ENCODE results near the gene HRH3.
A peak's percentile ranks its signal among the peaks of the same experiment; 100 is the strongest.

HRH3 gene

DNA sequence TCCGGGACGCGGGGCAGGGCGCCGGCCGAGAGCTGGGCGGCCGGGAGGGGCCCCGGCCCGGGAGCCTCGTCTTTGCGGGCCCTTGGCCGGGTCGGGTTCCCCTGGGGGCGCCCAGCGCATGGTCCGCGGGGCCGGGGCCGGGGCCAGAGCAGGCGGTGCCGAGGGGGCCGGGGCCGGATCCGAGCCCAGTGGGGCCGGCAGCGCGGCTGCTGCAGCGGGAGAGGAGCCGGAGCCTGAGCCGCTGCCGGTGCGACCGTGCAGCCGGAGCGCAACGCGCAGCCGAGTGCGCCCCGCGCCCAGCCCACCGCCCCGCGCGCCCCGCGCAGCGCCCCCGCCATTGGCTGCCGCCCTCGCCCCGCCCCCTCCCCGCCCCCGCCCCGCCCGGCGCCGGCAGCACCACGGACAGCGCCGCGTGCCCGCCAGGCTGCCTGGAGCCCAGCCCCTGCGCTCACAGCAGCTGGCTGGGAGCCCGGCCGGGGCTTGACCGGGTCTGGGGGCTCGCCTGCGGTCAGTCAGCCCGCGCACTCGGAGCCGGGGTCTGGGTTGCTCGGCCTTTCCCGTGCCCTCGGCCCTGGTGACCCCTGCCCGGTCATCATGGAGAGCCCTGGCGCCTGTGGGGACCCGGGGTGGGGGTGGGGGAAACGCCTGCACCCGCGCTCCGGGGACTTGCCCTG, at the start of gene HRH3:
HRH3 (minus strand) TSS at position 287 of the 674 bp plus-strand sequence. CDS start 308 bp downstream, outside the sequence.
- peak; percentile 23 to 32 for DNase-seq

DNA sequence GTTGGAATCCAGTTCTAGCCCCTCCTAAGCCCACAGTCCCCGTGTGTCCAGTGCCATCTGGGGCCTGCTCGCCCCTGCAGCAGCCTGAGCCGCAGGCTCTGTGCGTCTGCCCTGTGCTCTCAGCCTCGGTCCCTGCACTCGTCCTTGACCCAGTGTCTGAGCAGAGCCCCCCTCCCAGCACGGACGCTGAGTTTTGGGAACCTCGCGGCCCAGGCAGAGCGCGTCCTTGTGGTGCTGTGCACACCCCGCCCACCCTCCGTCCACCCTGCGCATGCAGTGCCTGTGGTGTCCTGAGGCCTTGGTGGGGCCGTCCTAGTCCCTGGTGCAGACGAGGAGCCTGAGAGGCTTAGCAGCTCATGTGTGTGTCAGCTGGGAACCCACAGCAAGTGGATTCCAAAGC, 49.8 kb upstream of the HRH3 start:
- DNase-seq, result no peak

DNA sequence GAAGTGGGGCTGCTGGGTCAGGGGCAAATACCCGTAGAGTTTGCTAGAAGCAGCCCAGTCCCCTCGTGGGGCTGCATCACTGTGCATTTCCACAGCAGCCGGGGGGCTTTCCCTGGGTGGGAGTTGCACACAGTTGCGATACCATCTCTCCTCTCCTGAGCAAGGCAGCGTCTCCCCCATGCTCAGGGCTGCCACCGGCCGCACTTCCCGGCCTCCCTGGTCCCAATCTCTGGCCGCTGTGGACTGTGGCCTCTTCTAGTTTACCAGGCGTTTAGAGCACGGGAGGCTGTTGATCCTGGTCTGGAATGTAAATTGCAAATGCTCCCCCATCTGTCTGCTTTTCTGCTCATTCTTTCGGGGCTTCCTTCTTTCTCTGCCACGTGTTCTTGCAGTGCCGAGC, 49.3 kb upstream of the HRH3 start:
- DNase-seq, result no peak

DNA sequence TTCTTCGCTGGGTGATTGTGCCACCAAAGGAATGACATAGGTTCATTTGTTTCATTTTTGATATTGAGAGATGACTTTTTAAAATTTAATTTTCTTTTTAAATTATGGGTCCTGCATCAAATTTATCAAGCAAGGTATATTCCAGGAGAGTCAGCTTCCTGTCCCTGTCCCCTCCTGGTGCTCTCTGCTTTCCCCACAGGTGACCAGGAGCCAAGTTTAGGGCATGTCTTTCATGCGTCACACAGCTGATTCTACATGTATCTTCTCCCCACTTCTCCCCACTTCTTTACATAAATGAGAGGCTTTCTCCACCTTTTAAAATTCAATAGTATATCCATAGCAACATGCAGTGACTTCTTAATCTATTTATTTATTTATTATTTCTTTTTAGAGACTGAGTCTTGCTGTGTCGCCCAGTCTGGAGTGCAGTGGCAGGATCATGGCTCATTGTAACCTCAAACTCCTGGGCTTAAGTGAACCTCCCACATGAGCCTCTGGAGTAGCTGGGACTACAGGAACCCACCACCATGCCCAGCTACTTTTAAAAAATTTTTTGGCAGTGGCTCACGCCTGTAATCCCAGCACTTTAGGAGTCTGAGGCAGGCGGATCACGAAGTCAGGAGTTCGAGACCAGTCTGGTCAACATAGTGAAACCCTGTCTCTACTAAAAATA, 48.3 kb upstream of the HRH3 start:
- no peak for DNase-seq

DNA sequence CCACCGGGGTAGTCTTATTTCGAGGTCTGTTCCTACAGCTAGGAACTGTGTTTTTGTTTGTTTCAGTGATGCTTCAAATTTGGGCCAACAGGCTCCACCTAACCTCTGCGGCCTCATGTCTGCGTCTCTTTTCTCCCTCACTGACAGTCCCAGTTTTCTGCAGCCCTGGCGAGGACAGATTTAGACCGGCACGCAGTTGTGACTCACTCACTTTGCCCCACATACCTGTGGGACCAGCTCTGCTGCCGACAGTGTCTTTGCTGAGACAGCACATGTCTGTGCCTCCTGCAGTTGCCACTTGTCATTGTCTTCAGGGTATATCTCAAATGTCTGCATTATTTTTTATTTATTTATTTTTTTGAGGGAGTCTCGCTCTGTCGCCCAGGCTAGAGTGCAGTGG, 47.5 kb upstream of the HRH3 start:
- DNase-seq, result no peak

DNA sequence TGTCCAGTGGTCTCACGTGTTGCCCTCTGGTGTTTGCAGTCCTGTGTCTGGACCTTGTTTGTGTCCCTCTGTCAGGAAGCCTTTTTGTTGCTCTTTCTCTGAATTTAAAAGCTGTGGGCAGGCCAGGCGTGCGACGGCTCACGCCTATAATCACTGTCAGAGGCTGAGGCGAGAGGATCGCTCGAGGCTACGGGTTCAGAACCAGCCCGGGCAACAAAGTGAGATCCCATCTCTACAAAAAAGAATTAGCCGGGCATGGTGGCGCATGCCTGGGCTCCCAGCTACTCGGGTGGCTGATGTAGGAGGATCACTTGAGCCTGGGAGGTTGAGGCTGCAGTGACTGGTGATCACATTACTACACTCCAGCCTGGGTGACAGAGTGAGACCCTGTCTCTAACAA, 46.8 kb upstream of the HRH3 start:
- no peak for DNase-seq

DNA sequence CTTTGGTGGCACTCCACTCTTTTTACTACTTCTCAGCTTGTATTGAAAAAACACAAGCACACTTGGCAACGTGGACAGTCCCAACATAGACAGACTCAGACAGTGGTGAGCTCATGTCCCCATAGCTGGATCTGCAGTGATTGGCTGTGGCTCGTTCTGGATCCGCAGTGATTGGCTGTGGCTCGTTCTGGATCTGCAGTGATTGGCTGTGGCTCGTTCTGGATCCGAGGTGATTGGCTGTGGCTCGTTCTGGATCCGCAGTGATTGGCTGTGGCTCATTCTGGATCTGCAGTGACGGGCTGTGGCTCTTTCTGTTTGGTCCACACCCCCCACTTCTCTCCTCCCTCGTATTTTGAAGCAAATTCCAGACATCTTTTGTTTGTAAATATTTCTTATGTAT, 46.3 kb upstream of the HRH3 start:
- DNase-seq, result no peak

DNA sequence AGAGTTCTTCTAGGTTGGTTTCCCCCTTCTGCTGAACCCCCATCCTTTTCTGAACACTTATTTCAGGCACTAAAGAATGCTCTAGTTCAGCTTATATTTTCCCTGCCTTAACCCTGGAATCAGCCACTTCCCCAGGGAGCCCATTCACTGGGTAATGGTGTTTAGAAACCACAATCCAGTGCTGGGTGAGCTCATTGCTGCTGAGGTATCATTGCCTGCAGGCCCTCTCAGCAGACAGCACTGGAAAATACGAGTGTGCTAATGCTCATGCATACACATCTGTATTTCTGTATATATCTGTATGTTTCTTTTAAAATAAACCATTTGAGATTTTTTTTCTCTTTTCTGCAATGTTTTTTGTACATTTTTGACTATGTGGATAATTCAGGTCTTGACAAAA, 45.3 kb upstream of the HRH3 start:
- no peak for DNase-seq

DNA sequence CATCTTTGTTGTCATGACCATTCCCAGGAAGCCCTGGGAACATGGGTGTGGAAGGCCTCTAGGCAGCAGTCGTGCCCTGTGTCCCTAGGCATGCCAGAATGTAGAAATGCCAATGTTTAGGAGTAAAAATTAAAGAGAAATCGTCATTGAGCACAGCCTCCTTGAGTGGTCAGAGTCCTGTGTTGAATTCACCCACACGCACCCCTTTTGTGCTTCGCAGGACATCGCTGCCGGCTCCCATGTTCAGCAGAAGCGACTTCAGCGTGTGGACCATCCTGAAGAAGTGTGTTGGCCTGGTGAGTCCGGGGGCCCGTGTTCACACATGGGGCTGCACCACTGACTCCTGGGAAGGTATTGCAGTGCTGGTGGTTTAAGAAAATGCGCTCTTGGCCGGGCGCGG, 43.3 kb upstream of the HRH3 start:
- DNase-seq, result no peak

DNA sequence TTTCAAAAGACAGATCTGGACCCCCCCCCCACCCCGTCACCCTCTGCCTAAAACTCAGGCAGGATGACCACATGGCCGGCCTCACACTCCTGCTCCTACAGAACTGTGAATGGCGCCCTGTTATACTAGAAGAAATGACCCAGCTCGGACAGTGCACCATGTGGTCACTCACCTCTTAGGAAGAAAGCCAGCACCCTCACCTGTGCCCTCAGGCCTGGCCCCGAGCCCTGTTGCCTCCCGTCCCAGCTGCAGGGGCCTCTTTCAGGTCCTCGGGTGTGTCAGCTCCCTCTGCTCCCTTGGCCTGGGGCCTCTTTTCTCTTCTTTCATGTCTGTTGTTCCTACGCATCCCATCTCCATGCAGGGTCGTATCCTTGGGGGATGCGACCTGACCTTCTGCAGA, 42.0 kb upstream of the HRH3 start:
- DNase-seq, result no peak

DNA sequence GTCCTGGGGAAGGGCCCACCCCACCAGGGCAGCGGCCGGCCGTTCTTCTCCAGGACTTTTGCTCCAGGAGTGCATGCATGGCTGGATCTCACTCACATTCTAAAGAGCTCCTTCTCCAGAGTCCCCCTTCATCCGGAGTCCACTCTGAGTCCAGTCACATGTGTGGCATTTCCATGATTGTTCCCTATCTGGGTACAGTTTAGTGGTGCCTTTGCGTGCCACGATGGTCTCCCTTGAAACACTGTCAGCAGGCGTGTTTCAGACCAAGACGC, 39.2 kb upstream of the HRH3 start:
- no peak for DNase-seq

DNA sequence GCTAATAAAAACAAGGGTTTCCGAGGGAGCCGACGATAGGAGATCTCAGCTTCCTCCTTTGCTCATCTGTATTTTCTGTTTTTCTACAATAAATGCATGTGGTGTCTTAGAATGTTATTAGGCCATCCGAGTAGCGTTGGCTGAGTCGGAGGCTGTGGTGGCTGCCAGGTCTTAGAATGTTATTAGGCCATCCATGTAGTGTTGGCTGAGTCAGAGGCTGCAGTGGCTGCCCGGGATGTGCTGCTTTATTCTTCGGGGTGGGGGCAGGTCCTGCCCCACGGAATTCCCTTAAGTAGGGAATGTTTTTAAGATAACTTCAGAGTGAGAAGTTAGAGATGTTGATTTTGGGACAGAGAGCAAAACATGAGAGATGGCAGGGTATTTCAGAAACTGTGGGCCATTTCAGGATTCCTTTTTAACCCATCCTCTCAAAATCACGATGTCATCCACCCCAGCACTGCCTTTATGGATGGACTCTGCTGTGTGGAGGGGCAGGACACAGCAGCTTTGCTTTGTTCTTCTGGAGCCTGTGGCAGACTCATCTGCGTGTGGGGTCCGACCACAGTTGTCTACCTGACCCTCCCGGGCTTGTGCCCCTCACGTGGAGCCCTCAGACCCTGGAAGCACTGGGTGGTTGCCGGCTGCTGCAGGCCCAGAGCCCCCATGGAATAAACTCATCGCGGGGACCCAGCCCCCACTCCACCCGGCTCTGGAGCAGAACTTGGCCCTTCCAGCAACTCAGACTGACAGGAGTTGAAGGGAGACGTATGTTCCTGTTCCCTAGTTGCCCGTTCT, 38.6 kb upstream of the HRH3 start:
- DNase-seq, result no peak

DNA sequence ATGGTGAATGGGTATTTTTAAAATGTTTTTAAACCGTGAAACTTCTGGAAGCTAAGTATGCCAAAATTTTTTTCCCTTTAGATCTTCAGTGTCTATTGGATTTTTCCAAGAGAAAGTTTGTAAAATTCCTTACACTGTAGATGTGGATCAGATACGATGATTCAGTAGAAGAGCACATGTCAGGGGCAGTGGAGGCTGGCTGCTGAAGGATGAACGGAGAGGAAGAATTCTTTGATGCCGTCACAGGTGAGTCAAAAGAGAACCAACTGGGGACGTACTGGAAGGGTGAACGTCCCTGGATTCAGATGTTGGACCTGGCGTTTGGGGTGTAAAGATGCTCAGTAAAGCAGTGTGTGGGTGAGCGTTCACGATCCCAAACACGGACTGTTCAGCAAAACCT, 35.9 kb upstream of the HRH3 start:
- no peak for DNase-seq

DNA sequence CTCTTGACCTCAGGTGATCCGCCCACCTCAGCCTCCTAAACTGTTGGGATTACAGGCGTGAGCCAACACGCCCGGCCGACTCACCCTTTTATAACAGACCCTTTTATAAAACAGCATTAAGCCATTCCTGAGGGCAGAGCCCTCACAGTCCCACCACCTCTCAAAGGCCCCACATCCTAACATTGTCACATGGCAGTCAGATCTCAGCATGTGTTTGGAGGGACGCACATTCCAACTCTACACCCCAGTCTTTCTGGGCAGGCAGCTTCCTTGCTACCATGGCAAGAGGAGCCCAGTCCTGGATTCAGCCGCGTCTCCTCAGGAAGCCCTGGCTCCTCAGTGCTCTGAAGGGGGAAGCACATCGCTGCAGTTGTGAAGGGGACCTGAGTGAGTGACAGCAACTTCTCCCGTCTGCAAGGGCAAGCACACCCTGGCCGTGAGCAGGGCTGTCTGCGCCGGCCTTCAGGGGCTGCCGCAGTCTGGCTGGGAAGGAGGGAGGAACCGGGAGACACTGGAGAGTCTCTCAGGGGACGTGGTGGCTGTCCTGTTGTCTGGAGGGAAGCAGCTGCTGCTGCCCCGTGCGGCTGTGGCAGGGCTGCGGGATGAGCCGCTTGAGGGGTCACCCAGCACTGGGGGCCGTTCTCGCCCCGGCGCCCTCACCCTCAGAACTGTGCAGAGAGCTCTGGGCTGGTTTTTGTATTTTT, 34.1 kb upstream of the HRH3 start:
- DNase-seq, result no peak

DNA sequence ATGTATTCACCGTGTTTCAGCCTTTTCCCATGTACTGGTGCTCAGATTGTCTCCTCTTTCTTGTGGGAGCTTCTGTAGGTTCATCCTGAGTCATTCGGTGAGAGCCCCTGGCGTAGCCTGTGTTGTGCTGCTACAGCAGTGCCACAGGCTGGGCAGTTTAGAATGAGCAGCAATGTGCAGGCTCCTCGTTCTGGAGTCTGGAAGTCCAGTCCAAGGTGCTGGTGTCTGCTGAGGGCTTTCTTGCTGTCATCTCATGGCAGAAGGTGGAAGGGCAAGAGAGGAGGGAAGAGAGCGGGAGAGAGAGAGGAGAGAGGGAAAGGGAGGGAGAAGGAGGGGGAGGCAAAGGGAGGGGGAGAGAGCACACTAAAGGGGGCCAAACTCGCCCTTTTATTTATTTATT, 33.3 kb upstream of the HRH3 start:
- DNase-seq, result no peak

DNA sequence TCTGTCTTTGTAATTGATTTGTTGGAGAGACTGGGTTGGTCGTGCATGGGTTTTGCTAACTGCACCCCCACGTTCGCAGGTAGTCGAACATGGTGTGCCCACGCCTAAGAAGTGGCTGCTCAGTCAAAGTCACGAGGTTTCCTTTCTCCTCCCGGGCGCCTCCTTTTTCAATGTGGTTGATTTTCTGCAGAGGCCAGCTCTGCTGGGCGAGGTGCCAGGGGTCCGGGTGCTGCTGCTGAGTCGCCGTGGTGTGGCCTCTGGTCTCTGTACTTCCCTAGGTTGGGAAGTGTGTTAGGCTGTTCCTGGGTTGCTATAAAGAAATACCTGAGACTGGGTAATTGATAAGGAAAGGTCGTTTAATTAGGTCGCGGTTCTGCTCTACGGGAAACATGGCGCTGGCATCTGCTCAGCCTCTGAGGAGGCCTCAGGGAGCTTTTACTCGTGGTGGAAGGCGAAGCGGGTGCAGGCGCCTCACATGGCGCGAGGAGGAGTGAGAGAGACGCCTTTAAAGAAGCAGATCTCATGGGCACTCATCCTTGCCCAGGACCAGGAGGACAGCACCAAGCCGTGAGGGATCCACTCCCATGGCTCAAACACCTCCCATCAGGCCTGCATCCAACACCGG, 32.4 kb upstream of the HRH3 start:
- DNase-seq, result no peak

DNA sequence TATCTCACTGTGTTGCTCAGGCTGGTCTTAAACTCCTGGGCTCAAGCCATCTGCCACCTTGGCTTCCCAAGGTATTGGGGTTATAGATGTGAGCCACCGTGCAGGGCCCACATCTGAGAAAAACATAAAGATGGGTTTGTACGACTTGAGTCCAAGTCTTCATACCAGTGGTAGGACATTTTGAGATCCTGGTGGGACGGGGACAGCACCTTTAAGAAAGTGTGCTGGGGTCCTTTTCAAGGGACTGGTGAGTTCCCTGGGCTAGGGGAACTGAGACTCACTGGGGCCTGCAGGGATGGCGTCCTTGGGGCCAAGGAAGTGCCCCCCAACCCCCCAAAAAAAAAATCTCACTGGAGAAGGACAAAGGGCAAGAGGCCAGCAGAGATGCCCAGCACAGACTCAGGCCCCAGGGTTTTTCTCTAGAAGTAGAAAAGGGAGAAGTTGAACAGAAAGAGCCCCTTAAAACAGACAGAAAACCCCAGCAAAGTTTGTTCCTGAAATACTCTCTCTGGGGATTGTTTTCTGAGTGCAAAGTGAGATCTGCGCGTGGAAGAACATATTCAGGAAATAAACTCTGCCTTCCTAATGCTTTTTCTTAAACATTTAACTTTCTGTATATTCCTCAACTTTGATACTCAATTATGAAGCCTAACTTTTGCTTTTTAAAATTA, 28.9 kb upstream of the HRH3 start:
- DNase-seq, result no peak

DNA sequence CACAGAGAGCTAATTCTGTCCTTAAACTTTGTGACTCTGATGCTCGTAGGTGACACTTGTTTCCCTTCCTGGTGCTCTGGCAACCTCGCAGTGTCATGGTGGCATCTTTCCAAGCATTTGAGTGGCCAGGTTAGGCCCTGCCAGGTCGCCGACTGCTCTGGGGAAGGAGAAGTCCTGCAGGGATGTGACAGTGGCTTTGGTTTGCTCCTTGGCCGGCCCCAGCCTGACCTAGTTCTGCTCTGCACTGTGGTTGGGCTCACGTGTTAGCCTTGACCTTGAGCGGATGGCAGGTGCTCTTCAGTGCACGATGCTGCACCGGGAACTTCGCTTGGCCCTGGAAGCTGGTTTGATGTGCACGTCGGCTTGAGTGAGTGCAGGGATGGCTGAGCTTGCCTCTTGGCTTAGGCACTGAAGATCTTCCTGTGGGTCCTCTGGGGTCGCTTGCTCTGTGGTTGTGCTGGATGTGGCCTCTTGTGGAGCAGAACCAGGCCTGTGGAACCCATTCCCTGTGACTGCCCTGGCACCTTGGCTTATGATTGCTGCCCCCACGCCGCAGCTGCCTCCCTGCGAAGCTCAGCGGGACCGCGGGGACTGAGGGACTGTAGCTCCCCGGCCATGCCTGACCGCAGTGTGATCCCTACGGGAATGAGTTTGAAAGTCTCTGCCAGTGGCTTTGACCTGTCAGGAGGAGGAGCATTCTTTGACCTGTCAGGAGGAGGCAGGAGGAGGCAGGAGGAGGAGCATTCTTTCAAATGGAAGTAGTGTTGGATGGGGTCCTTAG, 27.0 kb upstream of the HRH3 start:
- DNase-seq, result no peak

DNA sequence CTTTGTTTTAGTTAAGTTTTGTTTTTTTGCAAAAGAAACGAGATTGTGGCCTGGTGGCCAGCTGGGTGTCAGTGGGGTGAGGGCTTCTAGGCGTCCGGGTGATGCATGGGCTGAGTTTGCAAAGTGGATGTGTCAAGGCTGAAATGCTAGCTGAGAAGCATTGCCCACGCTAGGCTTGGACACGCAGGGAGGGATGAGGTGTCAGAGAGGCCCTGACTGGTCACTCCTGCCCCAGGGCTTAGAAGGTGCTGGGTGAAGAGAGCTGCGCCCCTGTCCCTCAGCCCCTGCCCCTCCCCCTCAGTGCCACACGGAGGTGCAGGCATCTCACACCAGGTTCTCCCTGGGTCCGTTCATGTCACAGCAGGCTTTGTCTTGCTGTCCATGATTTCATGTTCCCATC, 26.4 kb upstream of the HRH3 start:
- no peak for DNase-seq

DNA sequence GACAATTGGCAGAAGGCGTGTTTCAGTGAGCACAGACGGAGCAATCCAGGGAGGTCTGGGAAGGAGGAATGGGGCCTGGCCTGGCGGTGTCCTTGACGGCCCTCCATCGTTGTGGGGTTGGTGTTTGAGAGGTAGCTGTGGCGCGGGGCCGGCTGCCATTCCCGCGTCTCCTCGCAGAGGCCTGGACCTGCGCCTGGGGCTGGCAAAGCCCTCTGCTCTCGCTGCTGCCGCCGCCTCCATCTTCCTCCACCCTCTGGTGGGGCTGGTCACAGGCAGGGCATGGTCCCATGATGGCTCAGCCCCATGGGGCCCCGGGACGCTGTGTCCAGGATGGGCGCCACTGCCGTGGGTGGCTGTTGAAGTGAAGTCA, 25.8 kb upstream of the HRH3 start:
- no peak for DNase-seq

DNA sequence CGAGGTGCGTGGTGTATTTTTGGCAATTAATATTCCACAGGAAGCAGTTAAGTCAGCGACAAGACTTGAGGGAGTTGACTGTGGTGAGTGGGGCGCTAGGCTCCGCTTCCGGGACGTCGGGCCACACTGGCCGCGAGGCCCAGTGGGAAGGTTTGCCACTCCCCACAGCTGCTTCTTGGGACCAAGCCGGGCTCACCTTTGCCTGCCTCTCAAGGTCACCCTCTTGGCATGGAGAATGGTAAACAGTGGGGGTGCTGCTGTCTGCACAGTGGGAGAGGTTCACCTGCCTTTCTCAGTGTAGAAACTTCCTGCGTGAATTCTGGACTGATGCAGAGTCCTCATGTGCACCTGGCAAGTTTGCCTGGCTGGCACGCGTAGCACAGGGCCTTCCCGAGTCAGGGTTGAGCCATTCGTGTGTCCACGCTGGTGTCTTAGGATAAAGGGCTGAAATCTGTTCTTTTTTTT, 24.6 kb upstream of the HRH3 start:
- DNase-seq, result no peak
